Neural progenitor cell (in vitro differentiated cells): ENCODE measurements around the gene ME1.

ENCODE experiments used
- CTCF ChIP-seq: fragments of 200-600 bp; sonication (generic); IDR thresholded peaks from 2 replicates; pipeline ENCODE4 v1.5.1; 2017; ENCODE audit warnings: antibody characterized with exemption, mild to moderate bottlenecking
- EZH2 ChIP-seq: fragments of 200-600 bp; sonication (generic); IDR thresholded peaks from 2 replicates; pipeline ENCODE4 v1.6.1; 2017; ENCODE audit warnings: antibody characterized with exemption, mild to moderate bottlenecking, moderate library complexity
- EZH2phosphoT487 ChIP-seq: fragments of 200-600 bp; sonication (generic); IDR thresholded peaks from 2 replicates; pipeline ENCODE4 v1.6.1; 2017; ENCODE audit warnings: antibody characterized with exemption

GRCh38 chr6:83365931-83366330 is 64.9 kb downstream of the ME1 start:
- TF ChIP-seq CTCF, result no peak
- no peak for TF ChIP-seq EZH2
- no peak for TF ChIP-seq EZH2phosphoT487
